Prostate gland (tissue), 2 donors: ENCODE measurements around the gene VPS13D.

Source experiments
- CTCF ChIP-seq, 4 experiments: fragments of 200-600 bp in 2 of 4; fragments of 450-650 bp in 2 of 4; sonication (generic) in 2 of 4; IDR thresholded peaks; 1 replicate in 3 of 4; 2 replicates in 1 of 4; pipeline ENCODE4 v1.5.1; 2016 to 2019; ENCODE audit warnings: antibody characterized with exemption in 4 of 4, mild to moderate bottlenecking in 2 of 4, moderate library complexity in 2 of 4
- POLR2A ChIP-seq: fragments of 450-650 bp; IDR thresholded peaks from one replicate; pipeline ENCODE4 v1.6.1; 2016; ENCODE audit warnings: antibody characterized with exemption, mild to moderate bottlenecking
- POLR2AphosphoS5 ChIP-seq: sonication (generic); formaldehyde crosslinking; IDR thresholded peaks from one replicate; pipeline ENCODE4 v1.6.1; 2017; ENCODE audit warnings: antibody characterized with exemption

DNA sequence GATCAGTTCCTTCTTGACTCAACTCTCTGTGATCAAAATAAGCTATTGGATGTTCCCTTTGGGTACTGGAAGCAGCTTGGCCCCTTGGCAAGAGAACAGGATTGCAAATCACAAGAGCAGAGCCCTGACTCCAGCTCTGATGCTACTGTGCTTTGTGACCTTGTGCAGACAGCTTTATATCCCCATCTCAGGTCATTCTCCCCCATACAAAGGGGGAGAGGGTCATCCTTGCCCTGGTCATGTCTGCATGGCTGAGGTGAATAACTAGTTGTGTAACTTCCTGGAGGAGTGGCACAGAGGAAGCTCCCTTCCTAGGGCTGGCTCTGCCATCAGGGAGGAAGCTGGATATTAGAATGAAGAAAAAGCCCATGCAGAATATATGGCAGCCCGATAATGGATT lies 245.3 kb downstream of the VPS13D start:
- no peak for TF ChIP-seq POLR2A
- no peak for TF ChIP-seq POLR2AphosphoS5
- TF ChIP-seq CTCF (IDR thresholded peaks at IDR 0.05): no peak
